Neural cell (in vitro differentiated cells): ENCODE measurements around the gene FIBCD1.

Experiments
- CTCF ChIP-seq: fragments of 450-650 bp; IDR thresholded peaks from 2 replicates; pipeline ENCODE4 v1.5.1; 2014; ENCODE audit warnings: antibody characterized with exemption, mild to moderate bottlenecking, moderate library complexity; ENCODE audit not compliant: poor library complexity, severe bottlenecking
- EP300 ChIP-seq: fragments of 450-650 bp; conservative IDR thresholded peaks from 2 replicates; pipeline ENCODE4 v1.6.1; 2014; ENCODE audit warnings: antibody characterized with exemption, mild to moderate bottlenecking, moderate library complexity; ENCODE audit not compliant: poor library complexity, severe bottlenecking
- EZH2 ChIP-seq: fragments of 200-600, 300-800 bp; shearing (Covaris generic), sonication (generic); IDR thresholded peaks from 2 replicates; pipeline ENCODE4 v1.6.1; 2014; ENCODE audit warnings: antibody characterized with exemption, low read length, borderline replicate concordance, mild to moderate bottlenecking; ENCODE audit not compliant: insufficient read depth, poor library complexity, severe bottlenecking
- POLR2AphosphoS5 ChIP-seq: IDR thresholded peaks from 2 replicates; pipeline ENCODE4 v1.6.1; 2012
- TAF1 ChIP-seq: IDR thresholded peaks from 2 replicates; pipeline ENCODE4 v1.6.1; 2012; ENCODE audit warnings: low read depth

- TF ChIP-seq EZH2 (no peak), EP300 (no peak), CTCF (no peak), TAF1 (no peak), POLR2AphosphoS5 (no peak)
Observed at GRCh38 chr9:130895481-130896232, 43.4 kb downstream of the FIBCD1 start.
